ENCODE results near the gene PBX3.

The PBX3 gene

GRCh38 chr9:125914411-125914810, 167.2 kb downstream of the PBX3 start:
- no peak for TF ChIP-seq CTCF (IDR thresholded peaks at IDR 0.05; ENCODE audit: insufficient read depth, low read depth, low read length, missing control alignments)
- no peak for DNase-seq (ENCODE audit: low read depth)

GRCh38 chr9:125915606-125916005, 168.4 kb downstream of the PBX3 start:
- no peak overlapping the region for H3K4me3 ChIP-seq (ENCODE audit: low read depth, low read length)
- DNase-seq (ENCODE audit: low read depth): no peak
- TF ChIP-seq CTCF (IDR thresholded peaks at IDR 0.05; ENCODE audit: insufficient read depth, low read depth, low read length, missing control alignments): no peak

More at GRCh38 chr9:125914411-125914810, 167.2 kb downstream of the PBX3 start:
- H3K4me3 ChIP-seq (ENCODE audit: low read depth, low read length): no peak overlapping the region

- no peak for TF ChIP-seq CTCF (IDR thresholded peaks at IDR 0.05; ENCODE audit: insufficient read depth, low read depth, low read length, missing control alignments)
- H3K4me3 ChIP-seq (ENCODE audit: low read depth, low read length): no peak overlapping the region
- DNase-seq (ENCODE audit: low read depth): no peak
Measured at GRCh38 chr9:125919565-125919964, 172.4 kb downstream of the PBX3 start.

- H3K4me3 ChIP-seq (ENCODE audit: low read depth, low read length): no peak overlapping the region
- no peak for TF ChIP-seq CTCF (IDR thresholded peaks at IDR 0.05; ENCODE audit: insufficient read depth, low read depth, low read length, missing control alignments)
Measured at GRCh38 chr9:125920402-125920801, 173.2 kb downstream of the PBX3 start.

GRCh38 chr9:125922854-125923253, 175.7 kb downstream of the PBX3 start:
- DNase-seq (ENCODE audit: low read depth): no peak
- no peak for TF ChIP-seq CTCF (IDR thresholded peaks at IDR 0.05; ENCODE audit: insufficient read depth, low read depth, low read length, missing control alignments)
- no peak overlapping the region for H3K4me3 ChIP-seq (ENCODE audit: low read depth, low read length)

More at GRCh38 chr9:125920402-125920801, 173.2 kb downstream of the PBX3 start:
- no peak for DNase-seq (ENCODE audit: low read depth)

GRCh38 chr9:125924351-125924750, 177.2 kb downstream of the PBX3 start:
- DNase-seq (ENCODE audit: low read depth): no peak
- H3K4me3 ChIP-seq (ENCODE audit: low read depth, low read length): no peak overlapping the region
- TF ChIP-seq CTCF (IDR thresholded peaks at IDR 0.05; ENCODE audit: insufficient read depth, low read depth, low read length, missing control alignments): no peak

GRCh38 chr9:125926936-125927335, 179.8 kb downstream of the PBX3 start:
- TF ChIP-seq CTCF (IDR thresholded peaks at IDR 0.05; ENCODE audit: insufficient read depth, low read depth, low read length, missing control alignments): no peak

More at GRCh38 chr9:125926936-125927335, 179.8 kb downstream of the PBX3 start:
- DNase-seq (ENCODE audit: low read depth): no peak
- no peak overlapping the region for H3K4me3 ChIP-seq (ENCODE audit: low read depth, low read length)
